GM19240 (cell line): ENCODE measurements around the gene C16orf74.

ENCODE experiments used
- DNase-seq: peaks from one replicate; pipeline ENCODE4 v3.0.0; 2011; ENCODE audit warnings: low spot score; ENCODE audit not compliant: insufficient read length

The C16orf74 gene

GRCh38 chr16:85774811-85775210 lies 23.9 kb upstream of the C16orf74 start:
- no peak for DNase-seq

- DNase-seq: no peak
Measured at GRCh38 chr16:85774136-85774535, 23.2 kb upstream of the C16orf74 start.

- DNase-seq: no peak
Measured at GRCh38 chr16:85773044-85773443, 22.1 kb upstream of the C16orf74 start.

GRCh38 chr16:85770741-85771140 lies 19.8 kb upstream of the C16orf74 start:
- no peak for DNase-seq

GRCh38 chr16:85768199-85768598 lies 17.3 kb upstream of the C16orf74 start:
- DNase-seq: no peak

DNA sequence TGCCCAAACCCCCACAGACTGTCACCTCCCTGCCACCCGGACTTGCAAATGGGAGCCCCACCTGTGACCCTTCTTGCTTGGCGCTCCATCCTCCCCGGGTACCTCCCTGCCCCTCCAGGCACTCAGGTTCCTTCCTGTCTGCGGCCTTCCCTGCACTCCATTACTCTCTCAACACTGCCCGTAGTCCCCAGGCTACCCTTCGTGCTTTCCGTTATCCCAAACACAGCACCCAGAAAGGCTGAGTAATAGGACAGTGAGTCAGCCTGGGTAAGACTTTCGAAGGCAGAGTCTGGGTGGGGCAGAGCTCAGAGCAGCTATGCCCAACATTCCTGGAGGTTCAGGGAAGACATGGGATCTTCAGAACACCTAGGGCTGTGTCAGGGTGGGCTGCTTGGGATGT lies 16.6 kb upstream of the C16orf74 start:
- DNase-seq: no peak

- no peak for DNase-seq
Measured at GRCh38 chr16:85765767-85766166, 14.9 kb upstream of the C16orf74 start.

DNA sequence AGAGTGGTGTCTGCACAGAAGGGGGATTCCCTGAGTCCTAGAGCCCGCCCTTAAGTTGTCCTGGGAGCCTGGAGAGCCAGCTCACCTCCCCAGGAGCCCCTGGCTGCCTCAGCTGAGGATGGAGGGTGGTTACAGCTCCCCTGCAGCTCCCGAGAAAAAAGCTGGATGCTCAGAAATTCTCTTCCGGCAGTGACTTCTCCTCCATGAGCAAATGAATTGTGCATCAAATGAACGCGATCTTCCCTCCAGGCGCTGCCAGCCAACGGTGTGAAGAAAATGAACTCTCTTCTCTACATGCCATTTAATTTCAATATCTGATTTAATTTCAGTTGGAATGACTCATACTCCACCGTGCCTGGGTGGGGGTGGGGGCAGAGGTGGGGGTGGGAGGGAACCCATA lies 14.3 kb upstream of the C16orf74 start:
- no peak for DNase-seq

DNA sequence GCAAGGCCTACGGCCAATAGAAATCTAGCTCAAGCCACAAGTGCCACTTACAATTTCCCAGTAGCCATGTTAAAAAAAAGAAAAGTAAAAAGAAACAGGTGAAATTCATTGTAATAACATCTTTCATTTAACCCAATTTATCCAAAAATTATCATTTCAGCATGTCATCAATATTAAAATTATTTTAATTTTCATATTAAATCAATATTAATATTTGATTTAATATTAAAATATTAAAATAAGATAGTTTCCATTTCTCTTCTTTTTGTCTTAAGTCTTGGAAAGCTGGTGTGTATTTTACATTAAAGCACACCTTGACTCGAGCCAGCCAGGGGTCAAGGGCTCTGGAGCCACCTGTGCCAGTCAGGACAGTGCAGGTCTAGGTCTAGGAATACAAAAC lies 12.7 kb upstream of the C16orf74 start:
- DNase-seq: no peak

DNA sequence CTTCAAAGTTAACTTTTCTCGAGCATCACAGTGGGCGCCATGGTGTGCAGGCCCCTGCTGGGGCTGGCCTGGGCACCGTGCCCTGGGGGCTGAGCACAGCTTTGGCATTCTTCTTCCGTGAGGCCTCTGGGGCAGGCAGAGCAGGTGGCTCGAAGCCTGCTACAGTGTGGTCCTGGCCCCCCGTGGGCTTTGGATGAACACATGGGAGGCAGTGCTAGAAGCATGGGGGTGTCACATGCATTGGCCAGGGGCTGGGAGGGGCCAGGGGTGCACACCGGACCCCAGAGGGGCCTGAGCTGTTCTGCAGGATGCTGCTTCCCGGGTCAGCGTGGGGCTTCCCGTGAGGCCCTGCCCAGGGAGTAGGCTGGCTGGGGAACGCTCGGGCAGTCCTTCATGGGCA lies 12.1 kb upstream of the C16orf74 start:
- DNase-seq: no peak

GRCh38 chr16:85761861-85762260 lies 11.0 kb upstream of the C16orf74 start:
- DNase-seq: no peak

DNA sequence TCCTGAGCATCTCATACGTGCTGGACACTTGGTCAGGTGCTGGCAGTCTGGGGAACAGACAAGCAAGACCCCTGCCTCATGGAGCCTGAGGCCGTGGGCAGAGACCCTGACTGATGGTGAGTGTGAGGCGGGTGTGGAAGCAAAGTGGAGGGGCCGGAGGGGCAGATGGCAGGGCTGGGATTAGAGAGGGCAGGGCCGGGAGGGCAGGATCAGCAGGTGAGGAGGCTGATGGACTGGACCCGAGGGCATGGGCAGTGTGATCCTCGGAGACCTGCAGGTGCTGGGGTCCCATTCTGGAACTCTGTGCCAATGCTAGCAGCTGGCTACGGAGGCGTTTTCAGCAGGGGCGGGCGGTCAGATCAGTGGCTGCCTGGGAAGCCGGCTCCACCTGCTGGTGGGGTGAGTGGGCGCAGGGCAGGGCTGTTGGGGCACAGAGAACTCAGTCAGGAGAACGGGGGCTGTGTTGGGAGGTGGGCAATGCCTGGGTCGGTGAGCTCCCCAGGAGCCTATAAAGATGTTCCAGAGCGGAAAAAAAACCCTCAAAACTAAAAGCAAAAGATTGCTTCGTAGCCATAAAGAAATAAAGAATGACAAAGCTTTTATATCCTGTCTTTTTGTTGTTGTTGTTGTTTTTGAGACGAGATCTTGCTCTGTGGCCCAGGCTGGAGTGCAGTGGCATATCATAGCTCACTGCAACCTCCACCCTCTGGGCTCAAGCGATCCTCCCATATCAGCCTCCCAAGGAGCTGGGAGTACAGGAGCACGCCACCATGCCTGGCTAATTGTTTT lies 8.9 kb upstream of the C16orf74 start:
- no peak for DNase-seq

- DNase-seq: no peak
Measured at GRCh38 chr16:85759136-85759535, 8.2 kb upstream of the C16orf74 start.

- DNase-seq: no peak
Measured at GRCh38 chr16:85757341-85757822, 6.5 kb upstream of the C16orf74 start.

DNA sequence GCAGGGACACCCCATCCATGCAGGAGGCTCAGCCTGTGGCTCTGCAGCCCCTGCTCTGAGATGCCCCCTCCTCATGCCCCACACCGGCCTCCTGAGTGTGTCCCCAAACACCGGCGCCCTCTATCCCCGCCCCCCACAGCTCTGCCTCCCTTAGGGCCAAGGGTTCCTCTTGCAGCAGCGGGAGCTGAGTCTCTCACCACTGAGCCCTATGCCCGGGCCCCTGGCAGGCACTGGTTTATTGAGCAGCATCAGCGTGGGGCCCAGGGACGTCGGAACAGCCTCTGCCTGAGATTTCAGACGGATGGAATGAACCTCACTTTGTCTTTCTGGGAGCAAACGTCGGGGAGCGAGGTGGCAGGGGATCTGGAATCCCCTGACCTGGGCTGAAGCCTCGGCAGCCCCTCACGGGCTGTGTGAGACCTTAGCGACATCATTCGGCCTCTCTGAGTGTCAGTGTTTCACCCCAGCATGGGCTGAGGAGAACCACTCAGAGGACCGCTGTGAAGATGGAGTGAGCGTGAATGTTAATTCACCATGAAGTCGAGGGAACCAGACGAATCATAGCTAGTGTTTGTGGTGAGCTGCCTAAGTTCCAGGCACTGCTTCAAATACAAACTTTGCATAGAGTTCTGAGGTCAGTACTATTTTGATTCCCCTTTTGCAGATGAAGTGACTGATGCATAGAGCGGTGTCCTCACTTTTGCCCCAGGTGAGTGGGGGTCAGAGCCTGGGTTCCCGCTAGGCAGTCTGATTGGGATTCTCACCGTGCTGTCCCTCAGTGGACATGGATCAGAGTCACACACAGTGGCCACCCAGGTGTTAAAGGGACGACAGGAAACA lies 5.3 kb upstream of the C16orf74 start:
- peak; percentile 45 for DNase-seq

- DNase-seq: no peak
Measured at GRCh38 chr16:85754413-85754812, 3.5 kb upstream of the C16orf74 start.

DNA sequence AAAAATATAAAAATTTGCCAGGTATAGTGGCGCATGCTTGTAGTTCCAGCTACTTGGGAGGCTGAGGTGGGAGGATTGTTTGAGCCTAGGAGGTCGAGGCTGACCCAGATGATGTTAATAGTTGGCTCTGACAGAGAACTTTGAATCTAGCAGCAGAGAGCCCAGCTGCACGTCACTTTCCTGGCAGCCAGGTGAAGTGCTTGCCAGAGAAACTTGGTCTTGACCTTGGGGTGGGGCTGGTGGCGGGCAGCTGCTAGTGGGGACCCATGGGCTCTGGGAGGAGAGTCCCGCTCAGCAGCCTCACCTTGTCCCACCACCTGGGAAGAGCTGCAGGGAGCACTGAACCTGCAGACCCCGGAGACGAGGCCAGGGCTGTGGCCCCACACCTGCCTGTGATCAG lies 3.1 kb upstream of the C16orf74 start:
- no peak for DNase-seq

DNA sequence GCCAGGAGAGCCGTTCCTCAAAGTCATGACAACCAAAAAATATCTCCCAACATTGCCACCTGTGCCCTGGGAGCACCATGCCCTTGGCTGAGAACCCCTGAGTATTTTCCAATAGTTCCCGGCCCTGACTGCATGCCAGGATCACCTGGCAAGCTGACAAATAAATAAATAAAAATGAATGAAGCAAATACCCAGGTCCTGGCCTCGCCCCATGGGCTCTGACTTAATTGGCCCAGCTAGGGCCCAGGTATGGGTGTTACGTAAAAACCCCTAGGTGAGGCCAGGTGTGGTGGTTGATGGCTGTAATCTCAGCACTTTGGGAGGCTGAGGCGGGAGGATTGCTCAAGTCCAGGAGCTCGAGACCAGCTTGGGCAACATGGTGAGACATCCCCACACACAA lies 2.7 kb upstream of the C16orf74 start:
- no peak for DNase-seq

DNA sequence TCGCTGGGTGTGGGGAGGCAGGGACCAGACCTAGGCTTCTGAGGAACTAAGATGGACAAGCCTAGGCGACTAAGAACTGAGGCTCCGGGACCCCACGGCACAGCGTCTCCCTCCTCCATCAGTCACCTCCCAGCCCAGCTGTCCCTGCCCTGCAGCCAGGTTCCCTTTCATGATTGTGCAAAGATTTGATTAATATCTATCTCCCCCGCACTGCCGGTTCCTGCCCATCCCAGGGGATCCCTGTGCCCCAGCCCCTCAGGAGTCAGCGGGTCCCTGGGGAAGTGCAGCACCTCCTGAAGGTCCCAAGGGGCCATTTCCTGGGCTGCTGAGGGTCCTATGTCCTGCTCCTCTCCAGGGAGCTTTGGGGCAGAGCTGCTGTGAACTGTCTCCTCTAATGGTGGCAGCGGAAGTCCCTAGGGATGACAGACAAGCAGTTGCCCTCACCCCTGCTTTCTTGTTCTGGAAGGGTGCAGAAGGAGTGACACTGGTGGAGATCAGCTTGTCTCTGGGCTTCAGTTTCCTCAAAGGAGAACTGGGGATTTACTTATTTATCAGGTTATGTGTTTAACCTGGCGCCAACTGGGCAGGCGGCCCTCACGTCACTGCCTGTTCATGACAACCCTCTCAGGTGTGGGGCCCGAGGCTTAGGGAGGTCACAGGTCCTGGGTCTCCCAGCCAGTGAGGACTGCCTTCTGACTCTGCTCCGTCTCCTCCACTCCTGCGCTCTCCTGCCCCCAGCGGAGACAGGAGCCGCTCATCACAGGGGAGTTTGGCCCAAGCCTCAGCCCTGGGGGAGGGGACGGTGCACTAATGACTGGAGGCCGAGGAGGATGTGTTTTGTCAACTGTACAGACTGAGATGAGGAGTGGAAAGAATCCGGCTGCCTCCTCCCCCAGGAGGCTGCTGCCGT lies 1.9 kb upstream of the C16orf74 start:
- DNase-seq: no peak

GRCh38 chr16:85751698-85752501 lies 1.0 kb upstream of the C16orf74 start:
- DNase-seq: no peak
